HG02973 (cell line): ENCODE measurements around the gene C22orf23.

Source experiments
- ATAC-seq: cut with Tn5 transposase; IDR thresholded peaks from one replicate; pipeline ENCODE4 v1.9.1; 2021; ENCODE audit warnings: moderate library complexity; ENCODE audit not compliant: unreplicated experiment

C22orf23 gene

DNA sequence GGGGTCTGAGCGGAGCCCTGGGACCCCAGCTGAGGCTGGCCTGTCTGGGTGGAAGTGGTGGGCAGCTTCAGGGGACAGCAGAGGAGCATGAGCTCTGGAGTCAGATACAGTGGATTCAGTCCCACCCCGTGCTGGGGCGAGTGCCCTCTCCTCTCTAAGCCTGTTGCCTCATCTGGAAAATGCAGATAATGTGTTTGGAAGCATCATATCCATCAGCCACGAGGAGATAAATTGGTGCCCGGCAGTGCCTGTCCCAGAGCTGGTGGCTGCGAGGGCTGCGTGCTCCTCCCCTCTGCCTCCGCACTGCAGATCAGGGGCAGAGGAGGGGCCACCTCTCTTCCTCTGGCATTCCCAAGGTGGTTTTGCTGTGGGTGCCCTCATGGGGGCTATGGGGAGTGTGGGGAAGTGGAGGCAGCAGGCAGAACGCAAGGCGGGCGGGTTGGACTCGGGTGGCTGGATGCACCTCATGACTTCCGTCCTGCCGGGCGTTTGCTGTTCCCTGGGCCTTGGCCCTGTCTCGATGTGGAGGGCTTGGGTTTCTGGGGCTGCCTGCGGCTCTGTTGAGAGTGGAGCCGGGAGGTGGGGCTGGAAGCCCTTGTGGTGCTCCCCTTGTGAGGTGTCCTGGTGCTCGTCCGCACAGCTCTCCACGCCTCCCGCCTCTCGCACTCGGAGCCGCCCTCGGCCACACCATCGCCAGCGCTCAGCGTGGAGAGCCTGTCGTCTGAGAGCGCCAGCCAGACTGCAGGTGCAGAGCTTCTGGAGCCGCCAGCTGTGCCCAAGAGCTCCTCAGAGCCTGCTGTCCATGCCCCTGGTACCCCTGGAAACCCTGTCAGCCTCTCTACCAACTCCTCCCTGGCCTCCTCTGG lies 26.4 kb downstream of the C22orf23 start:
- ATAC-seq = no peak

DNA sequence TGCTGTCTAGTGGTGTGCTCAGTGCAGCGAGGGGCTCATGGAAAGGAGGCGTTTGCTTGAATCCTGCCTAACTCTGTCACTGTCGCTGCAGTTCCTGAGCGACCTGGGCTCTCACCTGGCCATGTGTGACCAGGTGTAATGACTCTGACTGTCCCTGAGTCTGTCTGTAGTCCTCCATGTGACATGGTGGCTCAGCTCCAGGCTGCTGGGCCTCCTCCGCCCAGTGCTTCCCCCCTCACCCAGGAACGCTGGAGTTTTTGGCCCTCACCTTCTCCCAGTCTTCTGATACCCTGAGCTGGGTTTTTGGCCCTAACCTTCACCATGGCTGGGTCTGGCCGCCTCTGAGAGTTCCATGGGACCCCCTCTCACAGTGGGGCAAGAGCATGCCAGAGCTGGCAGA lies 27.0 kb downstream of the C22orf23 start:
- ATAC-seq = no peak

DNA sequence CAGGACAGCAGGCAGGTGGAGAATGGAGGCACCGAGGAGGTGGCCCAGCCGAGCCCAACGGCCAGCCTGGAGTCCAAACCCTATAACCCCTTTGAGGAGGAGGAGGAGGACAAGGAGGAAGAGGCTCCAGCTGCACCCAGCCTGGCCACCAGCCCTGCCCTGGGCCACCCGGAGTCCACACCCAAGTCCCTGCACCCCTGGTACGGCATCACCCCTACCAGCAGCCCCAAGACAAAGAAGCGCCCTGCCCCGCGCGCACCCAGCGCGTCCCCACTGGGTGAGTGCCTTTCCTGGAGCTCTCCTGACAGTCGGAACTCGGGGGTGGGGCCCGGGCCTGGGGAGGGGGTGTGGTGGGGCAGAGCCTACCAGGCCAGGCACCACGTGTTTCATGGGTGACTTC lies 27.6 kb downstream of the C22orf23 start:
- no peak for ATAC-seq

DNA sequence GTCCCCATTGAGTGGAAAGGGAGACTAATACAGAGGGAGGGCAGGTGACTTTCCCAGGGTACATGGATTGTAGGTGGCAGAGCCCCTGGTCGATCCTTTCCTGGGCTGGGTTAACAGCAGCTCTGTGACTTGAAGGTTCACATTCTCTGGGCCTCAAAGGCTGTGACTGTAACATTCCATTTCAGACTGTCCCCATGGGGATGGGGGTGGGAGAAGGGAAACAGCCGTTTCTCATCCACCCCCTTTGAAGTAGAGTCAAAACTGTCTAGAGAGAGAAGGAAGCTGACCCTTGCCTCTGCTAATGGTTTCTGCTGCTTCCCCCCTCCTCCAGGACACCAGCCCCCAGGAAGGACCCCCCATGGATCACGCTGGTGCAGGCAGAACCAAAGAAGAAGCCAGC lies 28.1 kb downstream of the C22orf23 start:
- ATAC-seq = no peak

DNA sequence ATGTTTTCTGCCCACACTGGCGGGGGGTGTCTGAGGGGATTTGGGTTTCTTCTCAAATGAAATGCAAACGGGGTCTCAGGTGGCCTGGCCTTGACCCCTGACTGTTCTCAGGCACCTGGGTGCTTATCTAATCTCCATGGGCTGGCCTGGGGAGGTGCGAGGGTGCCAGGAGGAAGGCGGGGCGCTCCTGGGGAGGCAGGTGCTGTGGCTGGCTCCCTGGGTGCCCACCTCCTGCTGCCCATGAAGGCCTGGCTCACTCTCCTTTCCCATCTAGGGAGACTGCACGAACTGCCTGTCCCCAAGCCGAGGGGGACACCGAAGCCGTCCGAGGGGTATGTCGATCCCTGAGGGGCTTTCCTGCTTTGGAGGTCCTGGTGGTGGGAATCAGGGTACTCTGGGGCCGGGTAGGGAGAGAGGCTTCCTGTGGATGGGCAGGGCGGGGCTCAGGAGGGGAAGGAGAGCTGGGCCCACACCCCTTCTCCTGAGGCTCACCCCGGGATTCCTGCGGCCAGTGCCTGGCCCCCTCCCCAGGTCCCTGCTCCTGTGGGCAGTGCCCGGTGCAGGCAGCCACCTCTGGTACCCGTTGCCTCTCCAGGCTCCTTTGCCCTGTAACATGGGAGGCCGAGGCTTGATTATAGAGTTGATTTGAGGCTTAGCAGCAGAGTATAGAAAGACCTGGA lies 28.9 kb downstream of the C22orf23 start:
- ATAC-seq = no peak

DNA sequence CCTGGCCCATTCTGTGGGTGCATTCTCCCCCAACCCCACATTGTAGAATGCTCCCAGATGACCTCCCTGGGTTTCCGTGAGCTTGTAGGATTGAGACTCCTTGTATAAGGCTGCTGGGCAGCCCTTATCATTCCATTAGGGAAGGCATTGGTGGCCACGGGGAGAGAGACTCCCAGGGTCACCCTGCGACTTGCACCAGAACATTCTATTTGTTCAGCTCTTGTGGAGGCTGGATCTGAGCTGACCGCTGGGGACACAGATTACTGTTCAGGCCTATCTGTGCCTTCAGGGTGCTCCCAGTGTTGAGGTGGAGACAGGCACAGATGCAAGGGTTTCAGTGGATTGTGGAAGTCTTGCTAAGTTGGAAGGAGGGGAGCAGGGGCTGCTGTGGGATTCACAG lies 29.5 kb downstream of the C22orf23 start:
- ATAC-seq = no peak

DNA sequence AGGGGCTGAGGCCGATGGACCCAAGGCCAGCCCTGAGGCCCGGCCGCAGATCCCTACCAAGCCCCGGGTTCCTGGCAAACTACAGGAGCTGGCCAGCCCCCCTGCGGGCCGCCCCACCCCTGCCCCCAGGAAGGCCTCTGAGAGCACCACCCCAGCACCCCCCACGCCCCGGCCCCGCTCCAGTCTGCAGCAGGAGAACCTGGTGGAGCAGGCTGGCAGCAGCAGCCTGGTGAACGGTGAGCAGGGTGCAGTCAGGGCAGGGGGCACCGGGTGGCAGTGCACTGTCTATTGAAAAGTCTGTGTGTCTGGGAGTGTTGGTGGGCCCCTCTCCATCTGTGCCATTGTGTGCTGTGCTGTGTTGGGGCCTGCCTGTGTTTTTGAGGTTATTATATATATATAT lies 31.2 kb downstream of the C22orf23 start:
- no peak for ATAC-seq

DNA sequence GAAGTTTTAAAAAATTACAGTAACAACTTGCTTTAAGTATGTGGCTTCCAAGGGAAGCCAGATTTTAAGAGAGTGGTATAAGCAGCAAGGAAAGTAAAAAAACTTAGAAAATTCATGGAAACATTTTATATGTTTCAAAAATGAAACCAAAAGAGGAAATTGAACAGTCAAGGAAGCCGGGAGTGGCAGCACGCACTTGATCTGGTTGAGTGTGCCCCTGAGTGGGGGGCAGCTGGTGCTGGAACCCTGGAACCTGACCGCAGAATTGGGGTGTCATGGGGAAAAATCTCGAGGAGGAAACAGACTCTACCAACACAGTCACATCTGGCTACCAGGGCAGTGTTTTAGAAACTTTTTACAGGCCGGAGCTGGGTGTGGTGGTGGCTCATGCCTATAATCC lies 33.3 kb downstream of the C22orf23 start:
- ATAC-seq = no peak

DNA sequence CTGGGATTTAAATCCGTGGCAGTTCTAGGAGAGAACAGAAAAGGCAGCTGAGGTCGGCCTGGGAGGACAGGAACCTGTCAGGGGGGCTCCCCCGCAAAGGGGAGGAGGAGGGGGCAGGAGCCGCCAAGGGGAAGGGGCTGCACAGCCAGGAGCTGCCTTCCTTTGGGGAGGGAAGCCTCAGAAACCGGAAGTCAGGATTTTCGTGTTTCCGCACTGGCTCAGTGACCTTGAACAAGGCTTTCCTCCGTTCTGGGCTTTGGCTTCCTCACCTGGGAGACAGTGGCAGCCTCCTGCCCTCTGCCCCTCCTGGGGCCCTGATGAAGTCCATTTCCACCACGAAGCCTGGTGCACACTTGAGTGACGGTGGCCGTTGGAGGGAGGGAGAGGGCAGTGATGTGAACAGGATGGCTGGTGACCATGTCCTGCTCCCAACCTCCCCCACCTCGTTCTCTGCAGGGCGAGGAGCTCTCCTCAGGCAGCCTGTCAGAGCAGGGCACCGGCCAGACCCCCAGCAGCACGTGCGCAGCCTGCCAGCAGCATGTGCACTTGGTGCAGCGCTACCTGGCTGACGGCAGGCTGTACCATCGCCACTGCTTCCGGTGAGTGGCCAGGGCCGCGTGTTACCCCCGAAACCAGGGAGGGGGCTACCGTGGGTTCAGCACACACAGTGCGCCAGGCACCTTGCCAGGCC lies 34.7 kb downstream of the C22orf23 start:
- ATAC-seq = no peak

DNA sequence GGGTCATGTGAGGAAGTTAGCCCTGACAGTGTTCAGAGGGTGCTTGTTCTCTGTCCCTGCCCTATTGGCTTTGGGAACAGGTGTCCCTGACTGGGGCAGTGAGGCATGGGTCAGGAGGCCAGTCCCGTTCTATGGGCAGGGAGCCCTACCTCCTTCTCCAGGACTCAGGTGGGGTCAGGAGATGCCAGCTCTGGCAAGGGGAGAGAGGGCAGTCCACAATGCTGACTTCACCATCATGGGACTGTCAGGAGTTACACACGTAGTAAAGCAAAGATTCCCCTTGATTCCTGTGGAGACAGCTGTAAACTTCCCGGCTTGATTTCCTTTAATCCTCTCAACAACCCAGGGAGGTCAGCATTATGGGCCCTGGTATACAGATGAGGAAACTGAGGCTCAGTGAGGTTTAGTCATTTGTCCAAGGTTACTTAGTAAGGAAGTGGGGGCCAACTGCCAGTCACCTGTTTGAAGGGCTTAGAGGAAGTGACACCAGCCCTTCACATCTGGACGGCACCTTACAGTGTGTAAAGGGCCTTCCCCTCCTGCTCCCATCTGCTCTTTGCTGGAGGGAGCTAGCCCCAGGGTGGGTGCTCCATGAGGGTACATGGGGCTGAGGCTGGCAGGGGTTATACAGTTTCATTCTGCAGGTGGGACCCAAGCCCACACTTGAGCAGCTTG lies 35.4 kb downstream of the C22orf23 start:
- ATAC-seq = no peak

DNA sequence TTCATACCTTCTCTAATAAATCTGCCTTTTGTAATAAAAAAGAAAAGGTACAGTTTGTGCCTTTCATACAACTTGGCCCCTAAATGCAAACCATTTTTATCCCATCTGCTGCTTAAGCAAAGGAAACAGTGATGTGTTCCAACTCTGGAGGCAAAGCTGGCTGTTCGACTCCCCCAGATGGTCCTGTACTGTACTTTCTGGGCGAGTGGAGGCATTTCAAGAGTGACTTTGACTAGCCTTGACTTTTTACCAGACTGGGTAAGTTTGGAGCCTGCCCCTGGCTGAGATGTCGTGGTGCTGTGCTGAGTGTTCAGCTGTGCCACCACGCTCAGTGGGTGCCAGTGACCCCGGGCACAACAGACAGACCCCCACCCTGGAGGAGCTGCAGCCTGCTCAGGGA lies 37.1 kb downstream of the C22orf23 start:
- ATAC-seq = no peak

DNA sequence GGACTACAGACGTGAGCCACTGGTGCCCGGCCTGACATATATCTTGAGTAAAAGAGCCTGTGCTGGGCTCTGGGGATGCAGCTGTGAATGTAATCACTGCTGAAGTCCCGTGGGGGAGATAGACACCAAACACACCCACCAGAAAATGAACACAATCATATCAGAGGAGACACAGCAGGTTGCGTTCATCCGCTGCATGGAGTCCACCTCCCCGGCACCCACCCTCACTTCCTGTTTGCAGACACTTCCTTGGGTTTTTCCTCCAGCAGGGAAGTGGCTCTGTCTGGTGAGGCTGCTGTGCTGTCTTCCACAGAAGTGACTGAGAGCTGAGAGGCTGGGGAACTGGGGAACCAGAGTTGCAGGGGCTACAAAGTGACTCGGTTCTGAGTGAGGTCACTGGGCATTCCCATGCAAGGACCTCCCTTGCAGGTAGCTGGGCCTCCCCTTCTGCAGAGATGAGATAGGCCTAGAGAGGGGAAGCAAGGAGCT lies 40.1 kb downstream of the C22orf23 start:
- ATAC-seq = no peak

DNA sequence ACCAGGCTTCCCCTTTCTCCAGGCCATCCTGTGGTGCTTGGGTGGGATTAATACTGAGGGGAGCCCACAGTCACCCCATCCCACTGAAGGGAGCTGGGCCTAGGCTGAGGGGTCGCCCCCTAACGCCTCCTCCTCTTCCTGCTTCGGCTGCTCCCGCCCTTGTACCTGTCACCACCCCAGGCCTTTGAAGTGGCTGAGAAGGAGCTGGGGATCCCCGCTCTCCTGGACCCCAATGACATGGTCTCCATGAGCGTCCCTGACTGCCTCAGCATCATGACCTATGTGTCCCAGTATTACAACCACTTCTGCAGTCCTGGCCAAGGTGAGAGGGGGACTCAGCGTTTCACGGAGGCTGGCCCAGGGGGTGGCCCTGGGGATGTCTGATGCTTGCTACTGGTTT lies 41.2 kb downstream of the C22orf23 start:
- ATAC-seq = no peak

DNA sequence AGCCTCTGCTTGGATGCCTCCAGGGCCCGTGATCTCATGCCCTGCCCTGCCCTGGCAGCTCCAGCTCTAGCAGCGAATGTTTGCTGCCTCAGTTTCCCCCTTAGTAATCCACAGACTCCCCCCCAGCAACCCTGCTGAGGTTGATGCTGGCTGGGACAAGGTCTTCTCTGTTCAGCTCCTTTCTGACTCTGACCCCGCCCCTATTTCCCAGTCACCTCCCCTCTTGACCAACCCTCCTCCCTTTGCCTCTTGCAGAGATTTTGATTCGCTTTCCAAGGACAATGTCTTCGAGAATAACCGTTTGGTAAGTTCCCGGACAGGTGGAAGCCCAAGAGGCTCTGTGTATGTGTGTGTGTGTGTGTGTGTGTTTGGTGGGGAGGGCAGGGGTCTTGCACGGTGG lies 41.7 kb downstream of the C22orf23 start:
- ATAC-seq = no peak

DNA sequence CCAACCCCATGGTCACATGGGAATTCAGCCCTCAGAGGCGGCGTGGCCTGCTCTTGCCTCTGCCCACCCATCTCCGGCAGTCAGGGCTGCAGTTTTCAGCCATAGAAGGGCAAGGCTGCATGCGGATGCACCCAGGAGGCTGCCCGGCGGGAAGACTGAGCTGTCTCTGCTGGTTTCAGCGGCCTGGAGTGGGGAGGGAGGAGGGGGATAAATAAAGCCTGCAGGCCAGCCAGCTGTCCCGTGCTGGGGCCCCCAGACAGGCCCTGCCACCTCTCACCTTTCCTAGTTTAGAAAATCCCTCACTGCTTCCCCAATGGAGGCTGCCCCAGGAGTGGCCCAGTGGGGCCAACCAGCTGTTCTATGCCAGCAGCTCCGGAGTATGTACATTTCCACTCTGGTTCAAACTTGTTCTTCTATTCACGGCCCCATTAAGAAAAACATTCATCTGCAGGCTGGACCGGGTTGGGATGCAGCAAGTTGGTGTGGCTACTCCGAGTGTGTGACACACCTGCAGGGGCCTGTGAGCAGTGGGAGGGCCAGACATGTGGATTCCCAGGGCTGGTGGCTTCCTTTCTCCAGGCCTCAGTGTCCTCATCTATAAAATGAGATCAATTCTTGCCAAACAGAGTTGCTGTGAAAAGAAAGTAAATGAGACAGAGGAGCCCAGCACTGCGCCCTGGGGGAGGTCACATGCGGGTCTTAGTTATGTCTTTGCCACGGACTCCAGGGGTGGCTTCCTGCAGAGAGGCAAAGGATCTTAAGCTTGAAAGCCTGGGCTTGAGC lies 42.3 kb downstream of the C22orf23 start:
- no peak for ATAC-seq

DNA sequence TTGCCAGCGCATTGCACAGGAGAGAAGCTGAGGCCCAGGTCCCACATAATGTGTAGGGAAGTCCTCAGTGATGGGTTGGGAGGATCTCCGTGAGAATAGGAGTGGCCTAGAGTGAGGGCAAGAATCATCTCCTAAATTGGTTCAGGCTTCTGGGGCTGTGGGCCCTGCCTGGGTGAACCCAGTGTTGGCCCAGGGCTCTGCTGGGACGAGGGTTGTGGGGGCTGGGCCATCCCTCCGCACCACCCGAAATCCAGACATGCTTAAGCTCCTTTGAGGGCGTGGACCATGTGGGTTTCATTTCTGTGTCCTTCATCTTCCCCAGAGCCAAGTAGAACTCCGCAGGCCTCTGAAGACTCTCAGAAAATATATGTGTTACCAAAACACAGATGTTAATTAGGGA lies 43.6 kb downstream of the C22orf23 start:
- no peak for ATAC-seq

DNA sequence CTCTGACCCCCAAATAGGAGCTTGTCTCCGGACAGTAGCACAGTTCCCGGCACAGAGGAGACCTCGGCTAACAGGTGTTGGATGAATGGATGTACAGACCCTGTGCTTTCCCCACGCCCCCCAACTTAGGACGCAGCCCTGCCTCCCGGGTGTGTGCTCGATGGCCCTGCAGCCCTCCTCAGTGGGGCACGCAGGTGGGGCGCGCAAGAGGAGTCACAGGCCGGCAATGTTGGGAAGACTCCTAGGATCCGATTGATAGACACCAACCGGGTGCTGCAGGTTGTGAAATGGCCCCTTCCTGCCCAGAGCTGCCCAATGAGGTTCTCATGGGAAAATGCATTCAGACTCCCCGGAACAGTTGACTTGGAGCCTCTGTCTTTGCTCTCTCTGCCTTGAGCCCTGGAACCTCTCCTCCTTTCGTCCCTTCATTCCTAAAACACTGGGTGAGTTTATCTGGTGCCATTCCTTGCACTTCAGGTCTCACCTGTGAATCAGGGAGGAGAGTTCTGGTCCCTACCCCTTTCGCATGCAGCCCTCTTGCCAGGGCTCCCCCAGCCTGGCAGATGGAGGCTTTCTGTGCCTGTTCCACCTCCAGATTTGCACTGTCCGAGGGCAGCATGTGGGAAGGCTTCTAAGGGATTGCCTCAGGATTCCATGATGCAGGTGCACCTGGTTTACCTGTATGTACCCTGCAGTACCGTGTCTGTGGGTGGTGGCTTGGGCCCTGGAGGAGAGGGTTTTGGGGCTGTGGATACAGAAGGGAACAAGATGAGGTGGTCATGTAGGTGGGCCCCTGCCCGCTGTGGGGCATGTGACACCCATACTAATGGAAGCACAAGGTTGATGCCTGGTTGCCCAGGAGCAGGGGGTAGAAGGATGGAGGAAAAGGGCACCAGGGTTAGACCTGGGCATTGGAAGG lies 46.1 kb downstream of the C22orf23 start:
- no peak for ATAC-seq

DNA sequence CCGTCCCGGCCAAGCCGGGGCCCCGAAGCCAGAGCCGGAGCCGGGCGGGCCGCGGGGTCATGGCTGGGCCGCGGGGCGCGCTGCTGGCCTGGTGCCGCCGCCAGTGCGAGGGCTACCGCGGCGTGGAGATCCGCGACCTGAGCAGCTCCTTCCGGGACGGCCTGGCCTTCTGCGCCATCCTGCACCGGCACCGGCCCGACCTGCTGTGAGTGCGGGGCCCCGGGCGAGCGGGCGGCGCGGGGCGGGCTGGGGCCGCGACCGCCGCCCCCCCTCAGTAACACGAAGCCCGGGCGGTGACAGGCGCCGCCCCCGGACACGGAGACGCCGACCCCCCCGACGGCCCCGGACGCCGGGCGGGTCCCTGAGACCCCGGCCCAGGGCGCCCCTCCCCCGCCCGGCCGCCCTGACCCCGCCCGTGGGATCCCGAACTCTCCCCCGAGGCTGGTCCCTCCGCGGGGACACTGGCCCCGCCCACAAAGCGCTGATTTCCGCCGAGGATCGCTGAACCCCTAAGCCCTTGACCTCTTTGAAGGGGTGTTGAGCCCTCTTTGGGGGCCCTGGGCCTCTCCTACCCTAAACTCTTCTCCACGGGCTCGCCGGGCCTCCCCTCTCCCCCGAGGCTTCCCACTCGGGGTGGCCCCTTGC lies 46.9 kb downstream of the C22orf23 start:
- peak; percentile 8 for ATAC-seq
